Measurements from ENCODE around the gene PMP22.
A peak's percentile ranks its signal among the peaks of the same experiment; 100 is the strongest.

PMP22 gene

GRCh38 chr17:15274017-15274416 is 8.9 kb upstream of the PMP22 start:
- DNase-seq (ENCODE audit: low read depth in 2 of 3, low spot score in 2 of 3), result no peak

GRCh38 chr17:15273141-15273793 is 8.1 kb upstream of the PMP22 start:
- DNase-seq (ENCODE audit: low read depth in 2 of 3, low spot score in 2 of 3), result no peak

GRCh38 chr17:15271741-15272140 is 6.6 kb upstream of the PMP22 start:
- DNase-seq (ENCODE audit: low read depth in 2 of 3, low spot score in 2 of 3), result no peak

GRCh38 chr17:15270628-15271381 is 5.7 kb upstream of the PMP22 start:
- DNase-seq (ENCODE audit: low read depth in 2 of 3, low spot score in 2 of 3), result no peak

- DNase-seq (ENCODE audit: low read depth in 2 of 3, low spot score in 2 of 3), result no peak
Observed at GRCh38 chr17:15269780-15270089, 4.6 kb upstream of the PMP22 start.

GRCh38 chr17:15269087-15269779 is 4.1 kb upstream of the PMP22 start:
- DNase-seq (ENCODE audit: low read depth in 2 of 3, low spot score in 2 of 3), result no peak

GRCh38 chr17:15268461-15268860 is 3.3 kb upstream of the PMP22 start:
- DNase-seq (ENCODE audit: low read depth in 2 of 3, low spot score in 2 of 3), result no peak

GRCh38 chr17:15267996-15268395 is 2.9 kb upstream of the PMP22 start:
- no peak for DNase-seq (ENCODE audit: low read depth in 2 of 3, low spot score in 2 of 3)

GRCh38 chr17:15266325-15267125 is 1.4 kb upstream of the PMP22 start:
- no peak for DNase-seq (ENCODE audit: low read depth in 2 of 3, low spot score in 2 of 3)

GRCh38 chr17:15264542-15264941 is 584 bp downstream of the PMP22 start:
- no peak for DNase-seq (ENCODE audit: low read depth in 2 of 3, low spot score in 2 of 3)

- no peak for DNase-seq (ENCODE audit: low read depth in 2 of 3, low spot score in 2 of 3)
Observed at GRCh38 chr17:15263680-15264079, 1.4 kb downstream of the PMP22 start.

GRCh38 chr17:15263206-15263579 is 1.9 kb downstream of the PMP22 start:
- DNase-seq (ENCODE audit: low read depth in 2 of 3, low spot score in 2 of 3), result no peak

- peak in 1 of 3 experiments; percentile 17 for DNase-seq (ENCODE audit: low read depth in 2 of 3, low spot score in 2 of 3)
Observed at GRCh38 chr17:15262291-15263205, 2.6 kb downstream of the PMP22 start.

- DNase-seq (ENCODE audit: low read depth in 2 of 3, low spot score in 2 of 3), result no peak
Observed at GRCh38 chr17:15261802-15262290, 3.3 kb downstream of the PMP22 start.

- no peak for DNase-seq (ENCODE audit: low read depth in 2 of 3, low spot score in 2 of 3)
Observed at GRCh38 chr17:15261258-15261801, 3.8 kb downstream of the PMP22 start.

- DNase-seq (ENCODE audit: low read depth in 2 of 3, low spot score in 2 of 3), result peak; percentile 25 to 53 (median 36)
Observed at GRCh38 chr17:15260376-15261257, 4.5 kb downstream of the PMP22 start.

GRCh38 chr17:15257796-15258512 is 7.2 kb downstream of the PMP22 start:
- DNase-seq (ENCODE audit: low read depth in 2 of 3, low spot score in 2 of 3), result no peak

GRCh38 chr17:15257258-15257788 is 7.8 kb downstream of the PMP22 start:
- peak in 2 of 3 experiments; percentile 31 to 44 for DNase-seq (ENCODE audit: low read depth in 2 of 3, low spot score in 2 of 3)
